H9 (cell line): Measurements from ENCODE around the gene DGKD. TPM values are rescaled to one million over a fixed set of nuclear protein-coding genes. Genes with fewer than 3 reads are reported as not detected.

Source experiments
- DNase-seq: peaks from one replicate; pipeline ENCODE4 v3.0.0-alpha.2; 2017
- H2AFZ ChIP-seq: one replicate; pipeline ENCODE4 v1.6.1; 2013; ENCODE audit warnings: mild to moderate bottlenecking, low read length, control low read depth, moderate library complexity
- H2AK5ac ChIP-seq: 2 replicates; pipeline ENCODE4 v1.6.1; 2013; ENCODE audit warnings: low read length, control low read depth, mixed read lengths; ENCODE audit not compliant: insufficient read length
- H2BK120ac ChIP-seq: one replicate; pipeline ENCODE4 v1.6.1; 2013; ENCODE audit warnings: low read depth, mild to moderate bottlenecking, low read length, control low read depth, inconsistent platforms; ENCODE audit not compliant: poor library complexity, severe bottlenecking
- H2BK12ac ChIP-seq: 2 replicates; pipeline ENCODE4 v1.6.1; 2013; ENCODE audit warnings: low read length, control low read depth, mixed read lengths, low read depth; ENCODE audit not compliant: insufficient read length
- H2BK15ac ChIP-seq: 2 replicates; pipeline ENCODE4 v1.6.1; 2013; ENCODE audit warnings: low read depth, low read length, control low read depth
- H2BK20ac ChIP-seq: one replicate; pipeline ENCODE4 v1.6.1; 2013; ENCODE audit warnings: low read depth, mild to moderate bottlenecking, low read length, control low read depth, inconsistent platforms; ENCODE audit not compliant: poor library complexity, severe bottlenecking
- H2BK5ac ChIP-seq: 2 replicates; pipeline ENCODE4 v1.6.1; 2013; ENCODE audit warnings: low read length, control low read depth, mixed read lengths; ENCODE audit not compliant: insufficient read length
- H3K14ac ChIP-seq: 2 replicates; pipeline ENCODE4 v1.6.1; 2013; ENCODE audit warnings: low read length, control low read depth; ENCODE audit not compliant: insufficient read depth
- H3K18ac ChIP-seq: 2 replicates; pipeline ENCODE4 v1.6.1; 2013; ENCODE audit warnings: low read depth, mild to moderate bottlenecking, mixed read lengths, low read length, control low read depth; ENCODE audit not compliant: insufficient read length
- H3K23ac ChIP-seq: 2 replicates; pipeline ENCODE4 v1.6.1; 2013; ENCODE audit warnings: low read length, control low read depth, mixed read lengths, low read depth; ENCODE audit not compliant: insufficient read length
- H3K23me2 ChIP-seq: 2 replicates; pipeline ENCODE4 v1.6.1; 2013; ENCODE audit warnings: low read depth, mild to moderate bottlenecking, mixed read lengths, low read length, control low read depth; ENCODE audit not compliant: insufficient read length, poor library complexity, severe bottlenecking
- H3K27ac ChIP-seq: 2 replicates; pipeline ENCODE4 v1.5.1; 2013; ENCODE audit warnings: low read length, control low read depth, mixed read lengths, low read depth; ENCODE audit not compliant: insufficient read length
- H3K27me3 ChIP-seq: 2 replicates; pipeline ENCODE4 v1.6.1; 2013; ENCODE audit warnings: low read length, control low read depth, inconsistent platforms; ENCODE audit not compliant: insufficient read depth
- H3K4ac ChIP-seq: 2 replicates; pipeline ENCODE4 v1.6.1; 2013; ENCODE audit warnings: low read depth, mild to moderate bottlenecking, control low read depth, inconsistent platforms, low read length, moderate library complexity
- H3K4me1 ChIP-seq: 2 replicates; pipeline ENCODE4 v1.6.1; 2013; ENCODE audit warnings: low read length, control low read depth, inconsistent platforms; ENCODE audit not compliant: insufficient read depth
- H3K4me2 ChIP-seq: 2 replicates; pipeline ENCODE4 v1.6.1; 2013; ENCODE audit warnings: low read length, control low read depth, mixed read lengths; ENCODE audit not compliant: insufficient read length, insufficient read depth
- H3K56ac ChIP-seq: 2 replicates; pipeline ENCODE4 v1.6.1; 2013; ENCODE audit warnings: low read depth, mild to moderate bottlenecking, mixed read lengths, low read length, control low read depth; ENCODE audit not compliant: insufficient read length
- H3K79me1 ChIP-seq: 2 replicates; pipeline ENCODE4 v1.6.1; 2013; ENCODE audit warnings: low read depth, mild to moderate bottlenecking, moderate library complexity, low read length, control low read depth, inconsistent platforms; ENCODE audit not compliant: insufficient read depth, poor library complexity, severe bottlenecking
- H3K79me2 ChIP-seq: 2 replicates; pipeline ENCODE4 v1.6.1; 2013; ENCODE audit warnings: low read length, control low read depth, inconsistent platforms; ENCODE audit not compliant: insufficient read depth
- H3K9ac ChIP-seq: 2 replicates; pipeline ENCODE4 v1.6.1; 2013; ENCODE audit warnings: low read length, control low read depth, mixed read lengths; ENCODE audit not compliant: insufficient read length; ENCODE audit errors: extremely low read depth
- H3K9me3 ChIP-seq: one replicate; pipeline ENCODE4 v1.6.1; 2013; ENCODE audit warnings: low read depth, low read length, inconsistent platforms; ENCODE audit not compliant: control insufficient read depth
- H3T11ph ChIP-seq: one replicate; pipeline ENCODE4 v1.6.1; 2013; ENCODE audit warnings: mild to moderate bottlenecking, low read length, control low read depth, inconsistent platforms
- H4K20me1 ChIP-seq: one replicate; pipeline ENCODE4 v1.6.1; 2013; ENCODE audit not compliant: control insufficient read depth, insufficient read length, insufficient read depth
- H4K5ac ChIP-seq: 2 replicates; pipeline ENCODE4 v1.6.1; 2013; ENCODE audit warnings: low read depth, mild to moderate bottlenecking, mixed read lengths, low read length, control low read depth; ENCODE audit not compliant: insufficient read length
- H4K8ac ChIP-seq: replicated peaks from 2 replicates; pipeline ENCODE4 v1.6.1; 2013; ENCODE audit warnings: low read length, control low read depth, mixed read lengths, low read depth; ENCODE audit not compliant: insufficient read length
- H4K91ac ChIP-seq: 2 replicates; pipeline ENCODE4 v1.6.1; 2013; ENCODE audit warnings: low read depth, mild to moderate bottlenecking, moderate library complexity, mixed read lengths, low read length, control low read depth; ENCODE audit not compliant: insufficient read length
- H3K27ac Mint-ChIP-seq, 3 experiments: 2 replicates in 2 of 3; 3 replicates in 1 of 3; pipeline ENCODE4 v1.8.0; 2020 to 2021; ENCODE audit warnings: mixed read lengths in 3 of 3, mild to moderate bottlenecking in 1 of 3, moderate library complexity in 1 of 3
- H3K27me3 Mint-ChIP-seq: 2 replicates; pipeline ENCODE4 v1.8.0; 2021; ENCODE audit warnings: low read depth, mild to moderate bottlenecking, moderate library complexity, mixed read lengths
- H3K36me3 Mint-ChIP-seq, 3 experiments: 2 replicates in 2 of 3; 3 replicates in 1 of 3; pipeline ENCODE4 v1.8.0; 2020 to 2021; ENCODE audit warnings: low read depth in 3 of 3, mixed read lengths in 3 of 3; ENCODE audit not compliant: insufficient read depth in 1 of 3
- H3K4me1 Mint-ChIP-seq, 2 experiments: 2 replicates each; pipeline ENCODE4 v1.8.0; 2020; ENCODE audit warnings: mixed read lengths in 2 of 2
- H3K4me3 Mint-ChIP-seq, 2 experiments: 2 replicates in 1 of 2; 3 replicates in 1 of 2; pipeline ENCODE4 v1.8.0; 2020 to 2021; ENCODE audit warnings: mild to moderate bottlenecking in 2 of 2, mixed read lengths in 2 of 2, moderate library complexity in 1 of 2
- H3K9me3 Mint-ChIP-seq, 2 experiments: 2 replicates in 1 of 2; 3 replicates in 1 of 2; pipeline ENCODE4 v1.8.0; 2020; ENCODE audit warnings: mild to moderate bottlenecking in 2 of 2, mixed read lengths in 2 of 2, moderate library complexity in 1 of 2
- CTCF ChIP-seq: fragments of 200-600 bp; sonication (generic); conservative IDR thresholded peaks from 3 replicates; pipeline ENCODE4 v1.8.0; 2021; ENCODE audit warnings: antibody characterized with exemption, mild to moderate bottlenecking
- WGBS: extraction: QIAGEN DNeasy Blood & Tissue Kit; methylation state at CpG from one replicate; pipeline ENCODE4 v1.1.7; 2013; ENCODE audit warnings: missing lambda C conversion rate, low lambda C conversion rate, mixed read lengths; ENCODE audit not compliant: insufficient read length; ENCODE audit errors: extremely low coverage; 5-methylcytosine and 5-hydroxymethylcytosine counted together
- total RNA-seq: library from RNA; stranded (reverse); gene quantifications from 2 replicates; pipeline ENCODE4 v1.2.1, GENCODE V29; 2021

The DGKD gene
- total RNA-seq, 1 experiment from 2014 or later: 20.7 TPM

DNA sequence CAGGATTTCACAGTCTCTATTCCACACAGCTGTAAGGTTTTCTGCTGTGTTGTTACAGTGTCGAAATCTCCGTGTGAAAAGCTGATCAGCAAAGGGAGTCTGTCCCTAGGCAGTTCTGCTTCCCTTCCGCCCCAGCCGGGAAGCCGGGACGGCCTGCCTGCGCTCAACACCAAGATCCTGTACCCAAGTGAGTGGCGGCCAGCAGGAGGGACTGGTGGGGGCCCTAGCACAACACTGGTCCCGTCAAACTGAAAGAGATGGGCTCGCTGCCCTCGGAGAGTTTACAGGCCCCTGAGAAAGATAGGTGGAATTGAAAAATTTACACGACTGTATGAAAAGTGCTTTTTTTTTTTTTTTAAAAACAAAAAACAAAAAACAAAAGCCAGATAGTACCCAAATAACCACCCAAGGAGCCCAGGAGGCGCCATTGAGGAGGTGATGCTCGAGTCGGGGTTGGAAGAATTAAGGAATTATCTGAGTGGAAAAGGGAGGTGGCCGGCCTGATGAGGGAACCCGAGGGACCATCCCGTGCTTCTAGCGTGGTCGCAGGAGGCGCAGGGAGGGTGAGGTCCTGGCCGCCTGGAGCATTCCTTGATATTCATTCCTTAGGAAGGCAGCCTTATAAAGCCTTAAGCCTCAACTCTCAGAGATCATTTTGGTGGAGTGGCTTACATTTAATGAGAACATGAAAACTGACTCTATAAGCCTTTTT is 96.7 kb downstream of the DGKD start:
- H3K36me3 Mint-ChIP-seq: peaks cover 12 to 36% (median 34%) of the 10 kb centered on the region in 3 experiments; a peak in 6 of 7 replicates
- no peak overlapping the region for H3K9ac ChIP-seq
- H4K20me1 ChIP-seq: no peaks in the 10 kb centered on the region
- DNase-seq: no peak
- H3K4me2 ChIP-seq: no peak overlapping the region
- no peaks in the 10 kb centered on the region for H3K27me3 Mint-ChIP-seq
- H3K4ac ChIP-seq: no peak overlapping the region
- H2AFZ ChIP-seq: no peak overlapping the region
- H3K23ac ChIP-seq: no peak overlapping the region
- H3K27ac ChIP-seq: no peak overlapping the region
- H3K79me1 ChIP-seq: no peaks in the 10 kb centered on the region
- H3K4me3 Mint-ChIP-seq: no peak overlapping the region
- H2AK5ac ChIP-seq: no peak overlapping the region
- no peak overlapping the region for H2BK120ac ChIP-seq
- no peak overlapping the region for H3K18ac ChIP-seq
- 0 out of 2 replicates have a peak, but pooled peaks cover 2% of the 10 kb centered on the region for H3K4me1 ChIP-seq
- no peaks in the 10 kb centered on the region for H3K27me3 ChIP-seq
- no peak overlapping the region for H2BK5ac ChIP-seq
- H3K27ac Mint-ChIP-seq: no peak overlapping the region
- no peak for TF ChIP-seq CTCF
- H4K91ac ChIP-seq: no peak overlapping the region
- no peaks in the 10 kb centered on the region for H3K9me3 Mint-ChIP-seq
- no peak overlapping the region for H2BK15ac ChIP-seq
- no peak overlapping the region for H3K56ac ChIP-seq
- no peak overlapping the region for H3K14ac ChIP-seq
- no peak overlapping the region for H3T11ph ChIP-seq
- WGBS: no CpG with 5 or more reads among the region's 22 CpGs
- H4K8ac ChIP-seq: no peak overlapping the region
- no peaks in the 10 kb centered on the region for H3K23me2 ChIP-seq
- H3K4me1 Mint-ChIP-seq: peaks cover 7 to 15% of the 10 kb centered on the region in 2 experiments
- no peaks in the 10 kb centered on the region for H3K79me2 ChIP-seq
- no peak overlapping the region for H2BK20ac ChIP-seq
- H3K9me3 ChIP-seq: no peaks in the 10 kb centered on the region
- no peak overlapping the region for H4K5ac ChIP-seq
- no peak overlapping the region for H2BK12ac ChIP-seq
